Measurements from ENCODE around the gene PRPF6.

Gene PRPF6

GRCh38 chr20:63942969-63943807 is 37.7 kb upstream of the PRPF6 start:
- no peak overlapping the region for H3K4me3 ChIP-seq (ENCODE audit: low read length, poor library complexity, severe bottlenecking)
- H3K79me2 ChIP-seq (ENCODE audit: insufficient read depth, low read length) = peaks cover 20% of the 10 kb centered on the region; the same call in 1 of the 2 replicates
- H3K9me2 ChIP-seq (replicated peaks; ENCODE audit: low read depth, low read length) = no peaks in the 10 kb centered on the region
- no peak overlapping the region for H3K9ac ChIP-seq (ENCODE audit: low read depth, low read length, poor library complexity, severe bottlenecking)
- no peak overlapping the region for H2AFZ ChIP-seq (ENCODE audit: low read length)
- peaks cover 59% of the 10 kb centered on the region; the same call in 1 of the 2 replicates for H3K36me3 ChIP-seq (ENCODE audit: insufficient read depth, low read length)
- H3K27me3 ChIP-seq (ENCODE audit: insufficient read depth, low read length, poor library complexity, severe bottlenecking) = no peaks in the 10 kb centered on the region
- no peaks in the 10 kb centered on the region for H3K9me3 ChIP-seq (ENCODE audit: insufficient read depth, low read depth, low read length)
- peaks cover 33% of the 10 kb centered on the region for H4K20me1 ChIP-seq (ENCODE audit: insufficient read depth, low read length, poor library complexity, severe bottlenecking)
- H3K4me1 ChIP-seq (ENCODE audit: insufficient read depth, low read length, poor library complexity, severe bottlenecking) = no peaks in the 10 kb centered on the region
- no peak for TF ChIP-seq EZH2phosphoT487 (IDR thresholded peaks at IDR 0.05; ENCODE audit: borderline replicate concordance)
- no peak overlapping the region for H3K4me2 ChIP-seq (ENCODE audit: low read depth, low read length, poor library complexity, severe bottlenecking)
- no peaks in the 10 kb centered on the region for H3F3A ChIP-seq (ENCODE audit: low read depth)

DNA sequence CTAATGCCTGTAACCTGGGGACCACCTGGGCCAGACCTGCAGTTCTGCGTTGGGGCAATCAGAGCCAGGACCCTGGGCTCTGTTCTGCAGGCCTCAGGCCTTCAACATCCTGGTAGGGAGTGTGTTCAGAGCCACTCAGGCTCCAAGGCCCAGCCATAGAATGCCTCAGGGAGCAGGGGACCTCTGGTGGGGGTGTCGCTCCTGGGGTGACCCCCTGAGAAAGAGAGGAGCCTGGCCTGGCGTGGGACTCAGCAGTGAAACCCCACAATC is 37.2 kb upstream of the PRPF6 start:
- Histone ChIP-seq H3K4me1 (ENCODE audit: insufficient read depth, low read length, poor library complexity, severe bottlenecking) (peaks cover 1% of the 10 kb centered on the region), H3K79me2 (ENCODE audit: insufficient read depth, low read length) (peaks cover 24% of the 10 kb centered on the region; the same call in 1 of the 2 replicates), H3K9me3 (ENCODE audit: insufficient read depth, low read depth, low read length) (no peaks in the 10 kb centered on the region), H3K36me3 (ENCODE audit: insufficient read depth, low read length) (peaks cover 59% of the 10 kb centered on the region; the same call in 1 of the 2 replicates), H3K4me3 (ENCODE audit: low read length, poor library complexity, severe bottlenecking) (no peak overlapping the region), H3K27me3 (ENCODE audit: insufficient read depth, low read length, poor library complexity, severe bottlenecking) (no peaks in the 10 kb centered on the region), H3K9me2 (replicated peaks; ENCODE audit: low read depth, low read length) (no peaks in the 10 kb centered on the region), H3K4me2 (ENCODE audit: low read depth, low read length, poor library complexity, severe bottlenecking) (no peak overlapping the region), H2AFZ (ENCODE audit: low read length) (no peak overlapping the region), H3K9ac (ENCODE audit: low read depth, low read length, poor library complexity, severe bottlenecking) (no peak overlapping the region), H4K20me1 (ENCODE audit: insufficient read depth, low read length, poor library complexity, severe bottlenecking) (peaks cover 38% of the 10 kb centered on the region), H3F3A (ENCODE audit: low read depth) (peaks cover 5% of the 10 kb centered on the region)
- no peak for TF ChIP-seq EZH2phosphoT487 (IDR thresholded peaks at IDR 0.05; ENCODE audit: borderline replicate concordance)
- TF ChIP-seq CTCF (conservative IDR thresholded peaks at IDR 0.05; ENCODE audit: low read length) = no peak

GRCh38 chr20:63944078-63944941 is 36.6 kb upstream of the PRPF6 start:
- H3K27me3 ChIP-seq (ENCODE audit: insufficient read depth, low read length, poor library complexity, severe bottlenecking) = no peaks in the 10 kb centered on the region
- no peak overlapping the region for H3K9ac ChIP-seq (ENCODE audit: low read depth, low read length, poor library complexity, severe bottlenecking)
- H3K4me1 ChIP-seq (ENCODE audit: insufficient read depth, low read length, poor library complexity, severe bottlenecking) = peaks cover 7% of the 10 kb centered on the region
- no peak overlapping the region for H3K4me3 ChIP-seq (ENCODE audit: low read length, poor library complexity, severe bottlenecking)
- no peak overlapping the region for H2AFZ ChIP-seq (ENCODE audit: low read length)
- H3K79me2 ChIP-seq (ENCODE audit: insufficient read depth, low read length) = peaks cover 30% of the 10 kb centered on the region
- H3K9me2 ChIP-seq (replicated peaks; ENCODE audit: low read depth, low read length) = no peaks in the 10 kb centered on the region
- peaks cover 41% of the 10 kb centered on the region for H4K20me1 ChIP-seq (ENCODE audit: insufficient read depth, low read length, poor library complexity, severe bottlenecking)
- peaks cover 10% of the 10 kb centered on the region for H3F3A ChIP-seq (ENCODE audit: low read depth)
- no peaks in the 10 kb centered on the region for H3K9me3 ChIP-seq (ENCODE audit: insufficient read depth, low read depth, low read length)
- no peak overlapping the region for H3K4me2 ChIP-seq (ENCODE audit: low read depth, low read length, poor library complexity, severe bottlenecking)
- TF ChIP-seq EZH2phosphoT487 (IDR thresholded peaks at IDR 0.05; ENCODE audit: borderline replicate concordance) = no peak
- TF ChIP-seq CTCF (conservative IDR thresholded peaks at IDR 0.05; ENCODE audit: low read length) = no peak
- peaks cover 59% of the 10 kb centered on the region; the same call in 1 of the 2 replicates for H3K36me3 ChIP-seq (ENCODE audit: insufficient read depth, low read length)

Data from Loucy (cell line).